RWPE1 (cell line): ENCODE results near the gene ONECUT2.

Experiments
- CTCF ChIA-PET: fragments of 350-600 bp; sonication (Branson Sonifier 250); formaldehyde crosslinking; extraction: SDS; loops from one replicate; lab custom pipeline; 2021; lab: Yijun Ruan, JAX
- POLR2A ChIA-PET: fragments of 400-600 bp; formaldehyde crosslinking; extraction: SDS; loops from one replicate; lab custom pipeline; 2020; ENCODE audit warnings: antibody characterized with exemption; ENCODE audit not compliant: low non-redundant PET; lab: Yijun Ruan, JAX
- DNase-seq: peaks from one replicate; pipeline ENCODE4 v3.0.0; 2012; ENCODE audit warnings: low spot score
- H3K27ac ChIP-seq: fragments of 450-650 bp; 2 replicates; pipeline ENCODE4 v1.5.1; 2017
- TF ChIP-seq, protein P1 (sequence below): fragments of 450-650 bp; conservative IDR thresholded peaks from 2 replicates; pipeline ENCODE4 v1.5.1; 2017; ENCODE audit warnings: low read depth, mild to moderate bottlenecking

The ONECUT2 gene

DNA sequence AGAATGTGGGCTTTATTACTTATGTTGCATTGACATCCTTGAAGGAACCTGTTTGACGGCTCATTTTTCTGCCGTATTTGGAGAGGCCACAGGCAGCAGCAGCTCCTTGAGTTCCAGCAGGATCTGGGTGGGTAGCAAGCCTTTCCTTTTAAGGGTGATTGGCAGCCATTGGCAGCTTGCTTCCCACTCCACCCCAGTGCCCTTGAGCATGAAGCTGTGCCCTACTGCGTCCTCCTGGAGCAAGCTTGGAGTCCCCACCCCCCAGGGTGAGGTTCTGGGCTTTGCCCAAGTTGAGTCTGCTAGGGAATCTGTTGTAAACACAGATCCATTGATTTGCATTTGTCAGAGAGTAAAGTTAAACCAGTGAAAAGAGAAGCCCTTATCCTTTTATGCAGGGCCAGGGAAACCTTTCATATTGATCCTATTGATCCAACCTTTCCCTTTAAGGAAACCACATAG lies 9.2 kb downstream of the ONECUT2 start:
- DNase-seq: no peak
- TF ChIP-seq, protein P1, sequence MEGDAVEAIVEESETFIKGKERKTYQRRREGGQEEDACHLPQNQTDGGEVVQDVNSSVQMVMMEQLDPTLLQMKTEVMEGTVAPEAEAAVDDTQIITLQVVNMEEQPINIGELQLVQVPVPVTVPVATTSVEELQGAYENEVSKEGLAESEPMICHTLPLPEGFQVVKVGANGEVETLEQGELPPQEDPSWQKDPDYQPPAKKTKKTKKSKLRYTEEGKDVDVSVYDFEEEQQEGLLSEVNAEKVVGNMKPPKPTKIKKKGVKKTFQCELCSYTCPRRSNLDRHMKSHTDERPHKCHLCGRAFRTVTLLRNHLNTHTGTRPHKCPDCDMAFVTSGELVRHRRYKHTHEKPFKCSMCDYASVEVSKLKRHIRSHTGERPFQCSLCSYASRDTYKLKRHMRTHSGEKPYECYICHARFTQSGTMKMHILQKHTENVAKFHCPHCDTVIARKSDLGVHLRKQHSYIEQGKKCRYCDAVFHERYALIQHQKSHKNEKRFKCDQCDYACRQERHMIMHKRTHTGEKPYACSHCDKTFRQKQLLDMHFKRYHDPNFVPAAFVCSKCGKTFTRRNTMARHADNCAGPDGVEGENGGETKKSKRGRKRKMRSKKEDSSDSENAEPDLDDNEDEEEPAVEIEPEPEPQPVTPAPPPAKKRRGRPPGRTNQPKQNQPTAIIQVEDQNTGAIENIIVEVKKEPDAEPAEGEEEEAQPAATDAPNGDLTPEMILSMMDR: no peak
- ChIA-PET POLR2A (no interaction called here), CTCF (no interaction called here)
- no peak overlapping the region for H3K27ac ChIP-seq

DNA sequence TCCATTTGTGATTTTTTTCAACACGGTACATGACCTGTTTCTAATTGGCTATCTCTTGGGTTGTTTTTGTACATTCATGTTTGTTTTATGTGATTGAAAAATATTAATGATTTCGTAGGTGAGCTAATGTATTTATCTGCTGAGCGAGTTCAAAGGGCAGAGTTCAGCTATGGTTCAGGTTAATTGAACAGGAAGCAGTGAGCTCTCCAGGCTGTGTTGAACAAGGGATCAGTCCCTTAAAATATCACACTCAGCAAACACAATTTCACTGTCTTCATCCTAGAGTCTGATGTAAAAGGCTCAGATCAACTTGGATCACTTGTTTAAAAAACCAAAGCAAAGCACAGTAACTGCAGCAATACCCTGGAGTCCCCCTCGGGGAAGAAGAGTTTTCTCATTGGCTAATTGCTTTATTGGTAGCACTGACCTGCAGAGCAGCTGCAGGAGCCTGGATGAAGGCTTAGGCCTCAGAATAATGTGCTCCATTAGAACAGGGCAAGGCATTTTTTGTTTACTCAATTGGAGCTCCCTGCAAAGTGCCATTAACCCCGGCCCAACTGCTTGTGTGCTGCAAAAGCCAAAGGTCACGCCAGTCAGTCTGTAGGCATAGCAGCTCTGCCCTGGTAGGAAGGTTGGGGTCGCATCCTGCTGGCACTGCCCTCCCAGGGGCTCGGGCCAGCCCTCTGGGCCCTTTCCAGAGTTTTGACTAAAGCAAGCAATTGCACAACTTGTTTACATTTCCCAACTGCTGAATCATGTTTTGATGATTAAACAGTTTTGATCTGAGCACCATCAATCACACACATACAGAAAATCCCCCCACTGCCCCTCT lies 10.5 kb downstream of the ONECUT2 start:
- TF ChIP-seq, protein P1: no peak
- H3K27ac ChIP-seq: no peak overlapping the region
- no peak for DNase-seq
- CTCF ChIA-PET: no interaction called here
- POLR2A ChIA-PET: no interaction called here

DNA sequence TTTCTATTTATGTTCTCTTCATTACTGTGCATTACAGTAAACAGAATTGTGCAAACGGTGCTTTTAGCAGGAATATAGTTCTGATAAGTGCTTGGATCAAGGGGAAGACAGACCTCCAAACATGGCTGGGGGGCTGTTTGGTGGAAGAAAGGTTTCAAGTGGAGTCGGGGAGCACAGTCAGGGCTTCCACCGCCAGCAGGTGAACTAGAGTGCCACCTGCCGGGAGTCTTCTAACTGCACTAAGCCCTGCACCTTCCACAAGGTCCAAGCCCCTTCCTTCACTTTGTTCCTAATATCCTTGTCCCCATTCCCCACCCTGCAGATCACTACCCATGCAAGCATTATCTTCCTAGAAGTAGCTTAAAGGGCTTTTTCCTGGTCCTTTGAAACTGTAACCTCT lies 11.1 kb downstream of the ONECUT2 start:
- no peak for DNase-seq
- H3K27ac ChIP-seq: no peak overlapping the region
- TF ChIP-seq, protein P1: peak; percentile 49
- CTCF ChIA-PET: no interaction called here
- POLR2A ChIA-PET: no interaction called here

DNA sequence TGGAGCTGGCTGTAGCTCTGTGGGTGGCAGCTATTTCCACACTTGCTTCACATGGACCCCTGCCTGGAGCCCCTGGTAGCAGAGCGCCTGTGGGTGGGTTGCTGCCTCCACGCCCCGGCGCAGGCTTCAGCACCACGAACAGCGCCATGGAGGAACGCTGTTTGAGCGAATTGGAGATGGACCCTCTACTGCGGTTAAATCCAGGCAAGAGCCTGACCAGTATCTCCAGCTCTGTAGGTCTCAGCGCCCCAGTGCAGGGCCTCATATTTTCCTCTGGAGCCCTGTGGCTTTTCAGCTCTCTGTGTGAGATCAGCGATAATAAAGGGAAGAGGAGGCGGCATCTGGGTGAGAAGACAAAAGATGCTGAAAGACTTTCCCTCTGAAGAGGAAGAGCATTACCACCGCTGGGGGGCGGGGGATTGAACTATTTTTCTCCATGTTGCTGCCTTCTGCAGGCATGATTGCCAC lies 12.0 kb downstream of the ONECUT2 start:
- CTCF ChIA-PET: no interaction called here
- POLR2A ChIA-PET: no interaction called here
- no peak overlapping the region for H3K27ac ChIP-seq
- TF ChIP-seq, protein P1: no peak
- DNase-seq: no peak

DNA sequence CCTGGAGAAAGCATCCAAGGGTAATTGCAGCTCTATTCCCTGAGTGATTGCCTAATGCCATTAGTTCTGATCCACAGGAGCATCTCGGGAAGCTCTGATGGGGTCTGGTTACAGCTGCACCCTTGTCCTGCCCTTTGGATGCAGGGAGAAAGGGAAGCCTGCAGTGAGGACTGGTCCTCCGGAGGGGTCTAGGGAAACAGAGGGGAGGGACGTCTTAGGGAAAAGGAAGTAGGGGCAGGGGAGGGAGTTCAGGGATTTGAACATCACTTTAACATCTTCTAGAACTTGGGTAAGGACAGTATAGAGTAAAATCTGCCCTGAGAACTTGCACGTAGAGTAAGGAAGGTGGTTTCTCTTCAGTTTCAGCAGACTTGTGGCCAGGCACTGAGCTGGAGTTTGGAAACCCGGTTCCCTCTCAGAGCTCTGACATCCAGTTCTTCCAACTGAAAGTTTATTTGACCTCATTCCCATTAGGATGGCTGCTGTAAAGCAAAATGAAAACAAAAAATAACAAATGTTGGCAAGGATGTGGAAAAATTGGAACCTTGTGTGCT lies 20.5 kb downstream of the ONECUT2 start:
- TF ChIP-seq, protein P1: no peak
- ChIA-PET POLR2A (no interaction called here), CTCF (no interaction called here)
- no peak overlapping the region for H3K27ac ChIP-seq
- no peak for DNase-seq

DNA sequence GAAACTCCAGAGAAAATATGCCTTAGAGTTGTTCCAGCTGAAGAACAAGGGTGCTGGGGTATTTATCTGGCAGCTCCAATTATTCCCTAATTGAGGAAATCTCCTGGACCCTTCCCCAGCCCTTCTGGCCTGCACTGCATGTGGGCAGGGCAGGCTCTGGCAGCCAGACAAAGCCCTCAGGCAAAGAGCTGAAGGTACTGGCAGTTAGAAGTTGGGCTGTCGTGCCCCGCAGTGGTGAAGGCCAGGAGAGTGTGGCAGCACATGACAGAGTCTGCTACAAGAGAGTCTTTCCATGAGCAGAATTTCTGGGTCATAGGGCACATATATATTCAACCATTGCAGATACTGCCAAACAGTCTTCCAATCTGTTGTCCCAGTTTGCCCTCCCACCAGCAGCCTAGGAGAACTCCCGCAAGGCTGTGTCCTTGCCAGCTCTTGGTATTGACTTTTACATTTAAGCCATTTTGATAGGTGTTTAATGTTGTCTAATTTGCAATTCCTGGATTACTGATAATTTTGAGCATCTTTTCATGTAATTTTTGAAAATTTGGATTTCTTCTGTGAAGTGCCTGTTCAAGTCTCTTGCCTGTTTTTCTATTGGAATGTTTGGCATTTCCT lies 26.6 kb downstream of the ONECUT2 start:
- ChIA-PET POLR2A (no interaction called here), CTCF (no interaction called here)
- DNase-seq: no peak
- H3K27ac ChIP-seq: no peak overlapping the region
- TF ChIP-seq, protein P1: no peak
